ENCODE measurements around the gene EIF5B.

EIF5B gene

DNA sequence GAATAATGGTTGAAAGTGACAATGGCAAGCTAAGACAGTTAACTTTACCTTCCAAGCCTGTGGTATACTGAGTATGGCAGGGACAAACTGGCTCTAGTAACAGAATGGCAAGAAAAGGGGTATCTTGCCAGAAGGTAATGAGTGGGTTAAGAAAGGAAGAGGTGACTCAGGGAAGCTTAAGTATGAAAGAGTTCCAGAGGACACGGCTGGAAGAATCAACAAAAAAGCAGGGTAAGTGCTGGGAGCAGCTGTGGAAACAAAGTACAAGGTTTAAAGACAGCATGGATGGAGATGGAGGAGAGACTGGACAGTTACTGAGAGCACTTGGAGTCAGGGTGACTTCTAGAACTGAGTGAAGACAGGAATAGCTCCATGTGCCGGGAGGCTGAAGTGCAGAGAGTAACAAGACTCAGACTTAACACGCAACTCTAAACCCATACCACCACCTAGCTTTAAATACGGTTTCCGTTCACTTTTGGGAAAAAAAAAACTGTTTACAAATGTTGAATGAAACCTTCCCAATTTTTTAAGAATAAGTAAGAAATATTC lies 83.6 kb downstream of the EIF5B start:
- TF ChIP-seq CEBPB (IDR thresholded peaks at IDR 0.05) (no peak), TEAD4 (IDR thresholded peaks at IDR 0.05) (no peak), EP300 (IDR thresholded peaks at IDR 0.05; ENCODE audit: borderline replicate concordance) (no peak), CREB1 (IDR thresholded peaks at IDR 0.05; ENCODE audit: low read depth) (no peak), MAX (IDR thresholded peaks at IDR 0.05) (no peak), EGR1 (IDR thresholded peaks at IDR 0.05) (no peak)

- TF ChIP-seq MAX (IDR thresholded peaks at IDR 0.05) (no peak), EP300 (IDR thresholded peaks at IDR 0.05; ENCODE audit: borderline replicate concordance) (no peak), ZBTB7A (IDR thresholded peaks at IDR 0.05; ENCODE audit: low read depth) (no peak), CREB1 (IDR thresholded peaks at IDR 0.05; ENCODE audit: low read depth) (no peak)
Observed at GRCh38 chr2:99421469-99421868, 84.3 kb downstream of the EIF5B start.

DNA sequence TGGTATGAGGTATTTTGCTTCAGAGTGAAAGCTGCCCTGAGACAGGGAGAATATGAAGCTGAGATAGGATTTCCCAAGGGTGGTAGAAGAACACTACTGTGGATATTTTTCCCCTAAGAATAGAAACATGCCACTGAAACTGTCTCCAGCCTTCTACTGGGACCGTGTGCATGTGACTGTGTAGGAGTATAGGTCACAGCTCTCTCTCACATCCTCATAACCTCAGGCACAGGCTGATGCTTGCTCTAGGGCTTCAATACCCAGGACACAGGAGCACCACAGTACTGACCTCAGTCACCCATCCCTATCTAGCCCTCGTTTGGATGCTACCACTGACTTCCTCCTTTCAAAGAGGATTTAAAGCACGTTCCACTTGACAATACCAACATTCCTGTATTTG lies 85.4 kb downstream of the EIF5B start:
- TF ChIP-seq TEAD4 (IDR thresholded peaks at IDR 0.05) (no peak), FOXM1 (IDR thresholded peaks at IDR 0.05; ENCODE audit: borderline replicate concordance, low read depth) (no peak), RAD21 (IDR thresholded peaks at IDR 0.05; ENCODE audit: low read depth) (no peak), EGR1 (IDR thresholded peaks at IDR 0.05) (no peak), CREB1 (IDR thresholded peaks at IDR 0.05; ENCODE audit: low read depth) (no peak), TAF1 (IDR thresholded peaks at IDR 0.05; ENCODE audit: low read depth) (no peak), EP300 (IDR thresholded peaks at IDR 0.05; ENCODE audit: borderline replicate concordance) (no peak), ZBTB7A (IDR thresholded peaks at IDR 0.05; ENCODE audit: low read depth) (no peak), CEBPB (IDR thresholded peaks at IDR 0.05) (no peak), REST (IDR thresholded peaks at IDR 0.05; ENCODE audit: low read depth) (no peak), MAX (IDR thresholded peaks at IDR 0.05) (no peak), YY1 (IDR thresholded peaks at IDR 0.05; ENCODE audit: low read depth) (no peak), TCF12 (IDR thresholded peaks at IDR 0.05; ENCODE audit: low read depth) (no peak), NFIC (IDR thresholded peaks at IDR 0.05) (no peak)
- TF ChIP-seq, protein P1, sequence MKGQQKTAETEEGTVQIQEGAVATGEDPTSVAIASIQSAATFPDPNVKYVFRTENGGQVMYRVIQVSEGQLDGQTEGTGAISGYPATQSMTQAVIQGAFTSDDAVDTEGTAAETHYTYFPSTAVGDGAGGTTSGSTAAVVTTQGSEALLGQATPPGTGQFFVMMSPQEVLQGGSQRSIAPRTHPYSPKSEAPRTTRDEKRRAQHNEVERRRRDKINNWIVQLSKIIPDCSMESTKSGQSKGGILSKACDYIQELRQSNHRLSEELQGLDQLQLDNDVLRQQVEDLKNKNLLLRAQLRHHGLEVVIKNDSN (IDR thresholded peaks at IDR 0.05): no peak

- TF ChIP-seq TAF1 (IDR thresholded peaks at IDR 0.05; ENCODE audit: low read depth) (no peak), REST (IDR thresholded peaks at IDR 0.05; ENCODE audit: low read depth) (no peak), YY1 (IDR thresholded peaks at IDR 0.05; ENCODE audit: low read depth) (no peak), ZBTB7A (IDR thresholded peaks at IDR 0.05; ENCODE audit: low read depth) (no peak), CEBPB (IDR thresholded peaks at IDR 0.05) (no peak), NFIC (IDR thresholded peaks at IDR 0.05) (no peak), CREB1 (IDR thresholded peaks at IDR 0.05; ENCODE audit: low read depth) (no peak), EP300 (IDR thresholded peaks at IDR 0.05; ENCODE audit: borderline replicate concordance) (no peak)
Observed at GRCh38 chr2:99424371-99424770, 87.2 kb downstream of the EIF5B start.

DNA sequence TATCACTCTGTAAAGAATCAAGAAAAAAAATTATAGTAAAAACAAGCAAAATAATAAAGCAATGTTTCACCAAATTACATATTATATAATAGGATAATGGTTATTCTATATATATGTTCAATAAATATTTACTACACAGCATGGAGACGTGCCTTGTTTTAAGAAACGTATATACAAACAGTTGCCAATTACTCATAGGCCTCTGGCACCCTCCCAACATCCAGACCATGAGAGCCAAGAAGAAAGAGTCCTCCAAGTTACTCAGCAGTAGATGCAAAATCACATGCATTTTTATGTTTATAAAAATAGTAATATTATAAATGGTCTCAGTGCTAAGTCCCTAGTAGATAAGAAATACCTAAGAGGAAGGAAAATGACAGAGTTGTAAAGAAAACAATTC lies 87.8 kb downstream of the EIF5B start:
- TF ChIP-seq CREB1 (IDR thresholded peaks at IDR 0.05; ENCODE audit: low read depth): no peak
- TF ChIP-seq NFIC (IDR thresholded peaks at IDR 0.05): no peak
- no peak for TF ChIP-seq CEBPB (IDR thresholded peaks at IDR 0.05)
- no peak for TF ChIP-seq TEAD4 (IDR thresholded peaks at IDR 0.05)
- no peak for TF ChIP-seq TAF1 (IDR thresholded peaks at IDR 0.05; ENCODE audit: low read depth)
- TF ChIP-seq, protein P1 (IDR thresholded peaks at IDR 0.05): no peak
- TF ChIP-seq MAX (IDR thresholded peaks at IDR 0.05): no peak
- TF ChIP-seq EGR1 (IDR thresholded peaks at IDR 0.05): no peak
- TF ChIP-seq EP300 (IDR thresholded peaks at IDR 0.05; ENCODE audit: borderline replicate concordance): no peak
- TF ChIP-seq YY1 (IDR thresholded peaks at IDR 0.05; ENCODE audit: low read depth): no peak
- TF ChIP-seq FOXM1 (IDR thresholded peaks at IDR 0.05; ENCODE audit: borderline replicate concordance, low read depth): no peak
- TF ChIP-seq TCF12 (IDR thresholded peaks at IDR 0.05; ENCODE audit: low read depth): no peak
- no peak for TF ChIP-seq REST (IDR thresholded peaks at IDR 0.05; ENCODE audit: low read depth)
- TF ChIP-seq RAD21 (IDR thresholded peaks at IDR 0.05; ENCODE audit: low read depth): no peak
- TF ChIP-seq ZBTB7A (IDR thresholded peaks at IDR 0.05; ENCODE audit: low read depth): no peak

All from Ishikawa (cell line).